Measurements from ENCODE around the gene KIF3B. TPM values are rescaled to one million over a fixed set of nuclear protein-coding genes. Genes with fewer than 3 reads are reported as not detected.
A peak's percentile ranks its signal among the peaks of the same experiment; 100 is the strongest.

Gene KIF3B
- total RNA-seq, 4 donors from 2014 or later, result 21.4 to 29.0 (median 24.4) TPM

DNA sequence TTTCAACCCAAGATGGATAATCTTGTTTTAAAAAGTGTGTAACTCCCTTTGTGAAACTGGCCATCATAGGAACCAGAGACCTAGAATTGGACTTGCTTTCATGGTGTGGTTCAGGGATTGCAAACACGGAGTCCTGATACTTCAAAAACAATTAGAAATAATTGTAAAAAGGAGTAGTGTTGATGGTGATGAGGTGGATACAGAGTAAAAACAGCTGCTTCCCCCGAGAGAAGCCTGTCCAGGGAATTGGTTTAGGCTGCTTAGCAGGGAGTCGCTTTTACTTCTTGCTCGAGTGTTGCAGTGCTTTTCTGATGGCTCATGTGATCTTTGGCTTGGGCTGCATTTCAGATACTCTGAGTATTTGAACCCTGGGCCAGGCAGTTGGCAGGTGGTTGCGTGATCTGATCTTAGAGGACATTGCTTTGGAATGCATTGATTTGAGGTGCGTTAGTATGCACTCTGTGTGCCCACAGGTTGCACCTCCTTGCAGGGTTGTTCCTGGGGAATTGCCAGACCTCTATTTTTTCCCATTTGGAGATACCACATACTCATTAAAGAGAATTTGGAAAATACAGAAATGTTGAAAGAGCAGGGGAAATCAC lies 19.5 kb downstream of the KIF3B start:
- WGBS, 2 donors (ENCODE audit: low coverage in 1 of 2), result 26 to 39% methylated on average over 4 to 5 of the region's 6 CpGs
- no peak for ATAC-seq
- Histone ChIP-seq H3K4me1 (peaks cover 0 to 17% (median 0%) of the 10 kb centered on the region in 3 donors), H3K36me3 (no peaks in the 10 kb centered on the region), H3K4me3 (no peak overlapping the region), H3K27ac (peak overlapping the region in 1 of 4 donors; percentile 10), H3K27me3 (no peaks in the 10 kb centered on the region), H3K9me3 (no peaks in the 10 kb centered on the region)
- TF ChIP-seq, protein P1, sequence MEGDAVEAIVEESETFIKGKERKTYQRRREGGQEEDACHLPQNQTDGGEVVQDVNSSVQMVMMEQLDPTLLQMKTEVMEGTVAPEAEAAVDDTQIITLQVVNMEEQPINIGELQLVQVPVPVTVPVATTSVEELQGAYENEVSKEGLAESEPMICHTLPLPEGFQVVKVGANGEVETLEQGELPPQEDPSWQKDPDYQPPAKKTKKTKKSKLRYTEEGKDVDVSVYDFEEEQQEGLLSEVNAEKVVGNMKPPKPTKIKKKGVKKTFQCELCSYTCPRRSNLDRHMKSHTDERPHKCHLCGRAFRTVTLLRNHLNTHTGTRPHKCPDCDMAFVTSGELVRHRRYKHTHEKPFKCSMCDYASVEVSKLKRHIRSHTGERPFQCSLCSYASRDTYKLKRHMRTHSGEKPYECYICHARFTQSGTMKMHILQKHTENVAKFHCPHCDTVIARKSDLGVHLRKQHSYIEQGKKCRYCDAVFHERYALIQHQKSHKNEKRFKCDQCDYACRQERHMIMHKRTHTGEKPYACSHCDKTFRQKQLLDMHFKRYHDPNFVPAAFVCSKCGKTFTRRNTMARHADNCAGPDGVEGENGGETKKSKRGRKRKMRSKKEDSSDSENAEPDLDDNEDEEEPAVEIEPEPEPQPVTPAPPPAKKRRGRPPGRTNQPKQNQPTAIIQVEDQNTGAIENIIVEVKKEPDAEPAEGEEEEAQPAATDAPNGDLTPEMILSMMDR (IDR thresholded peaks at IDR 0.05), result no peak
- TF ChIP-seq EP300 (IDR thresholded peaks at IDR 0.05), result no peak
- TF ChIP-seq POLR2A (IDR thresholded peaks at IDR 0.05), result no peak
- TF ChIP-seq POLR2AphosphoS5 (IDR thresholded peaks at IDR 0.05), result no peak

DNA sequence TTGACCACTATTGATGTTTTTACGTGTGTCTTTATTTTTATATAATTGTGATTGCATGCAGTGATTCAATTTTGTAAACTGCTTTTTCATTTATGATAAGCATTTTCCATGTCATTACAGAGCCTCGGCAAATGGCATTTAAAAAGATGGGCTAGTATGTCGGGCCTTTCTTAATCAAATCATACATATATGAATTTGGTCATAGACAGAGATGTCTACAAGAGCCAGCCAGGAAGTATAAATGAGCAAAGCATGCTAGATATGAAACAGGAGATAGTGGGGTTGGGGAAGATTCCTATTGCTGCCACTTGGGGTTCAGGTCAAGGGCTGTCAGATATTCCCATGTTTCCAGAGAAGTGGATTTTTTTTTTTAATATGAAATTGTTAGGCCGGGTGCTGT lies 20.0 kb downstream of the KIF3B start:
- 67 to 97% methylated on average over 4 of the region's 4 CpGs for WGBS, 2 donors (ENCODE audit: low coverage in 1 of 2)
- no peak for ATAC-seq
- Histone ChIP-seq H3K9me3 (no peaks in the 10 kb centered on the region), H3K27me3 (no peaks in the 10 kb centered on the region), H3K4me1 (peaks cover 0 to 23% (median 0%) of the 10 kb centered on the region in 3 donors), H3K4me3 (no peak overlapping the region), H3K27ac (peak overlapping the region in 1 of 4 donors; percentile 10), H3K36me3 (no peaks in the 10 kb centered on the region)
- TF ChIP-seq POLR2AphosphoS5 (IDR thresholded peaks at IDR 0.05) (no peak), EP300 (IDR thresholded peaks at IDR 0.05) (no peak), POLR2A (IDR thresholded peaks at IDR 0.05) (no peak)
- TF ChIP-seq, protein P1 (IDR thresholded peaks at IDR 0.05), result no peak

DNA sequence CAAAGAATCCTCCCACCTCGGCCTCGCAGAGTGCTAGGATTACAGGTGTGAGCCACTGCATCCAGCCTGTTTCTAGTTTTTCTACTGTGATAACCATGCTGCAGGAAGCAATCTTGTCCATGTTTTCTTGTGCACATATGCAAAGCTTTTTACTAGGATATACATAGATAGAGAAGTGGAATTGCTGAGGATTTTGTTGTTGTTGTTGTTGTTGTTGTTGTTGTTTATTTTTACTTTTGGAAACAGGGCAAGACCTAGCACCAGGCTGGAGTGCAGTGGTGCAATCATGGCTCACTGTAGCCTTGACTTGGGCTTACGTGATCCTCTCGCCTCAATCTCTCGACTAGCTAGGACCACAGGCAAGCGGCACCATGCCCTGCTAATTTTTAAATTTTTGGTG lies 23.2 kb downstream of the KIF3B start:
- TF ChIP-seq POLR2AphosphoS5 (IDR thresholded peaks at IDR 0.05) (no peak), POLR2A (IDR thresholded peaks at IDR 0.05) (no peak), EP300 (IDR thresholded peaks at IDR 0.05) (no peak)
- TF ChIP-seq, protein P1 (IDR thresholded peaks at IDR 0.05), result no peak
- Histone ChIP-seq H3K4me3 (no peak overlapping the region), H3K4me1 (peaks cover 0 to 26% (median 0%) of the 10 kb centered on the region in 3 donors), H3K9me3 (no peaks in the 10 kb centered on the region), H3K36me3 (no peaks in the 10 kb centered on the region), H3K27me3 (no peaks in the 10 kb centered on the region), H3K27ac (no peak overlapping the region)
- no peak for ATAC-seq
- 93 to 100% methylated on average over 2 to 4 of the region's 6 CpGs for WGBS, 2 donors (ENCODE audit: low coverage in 1 of 2)

DNA sequence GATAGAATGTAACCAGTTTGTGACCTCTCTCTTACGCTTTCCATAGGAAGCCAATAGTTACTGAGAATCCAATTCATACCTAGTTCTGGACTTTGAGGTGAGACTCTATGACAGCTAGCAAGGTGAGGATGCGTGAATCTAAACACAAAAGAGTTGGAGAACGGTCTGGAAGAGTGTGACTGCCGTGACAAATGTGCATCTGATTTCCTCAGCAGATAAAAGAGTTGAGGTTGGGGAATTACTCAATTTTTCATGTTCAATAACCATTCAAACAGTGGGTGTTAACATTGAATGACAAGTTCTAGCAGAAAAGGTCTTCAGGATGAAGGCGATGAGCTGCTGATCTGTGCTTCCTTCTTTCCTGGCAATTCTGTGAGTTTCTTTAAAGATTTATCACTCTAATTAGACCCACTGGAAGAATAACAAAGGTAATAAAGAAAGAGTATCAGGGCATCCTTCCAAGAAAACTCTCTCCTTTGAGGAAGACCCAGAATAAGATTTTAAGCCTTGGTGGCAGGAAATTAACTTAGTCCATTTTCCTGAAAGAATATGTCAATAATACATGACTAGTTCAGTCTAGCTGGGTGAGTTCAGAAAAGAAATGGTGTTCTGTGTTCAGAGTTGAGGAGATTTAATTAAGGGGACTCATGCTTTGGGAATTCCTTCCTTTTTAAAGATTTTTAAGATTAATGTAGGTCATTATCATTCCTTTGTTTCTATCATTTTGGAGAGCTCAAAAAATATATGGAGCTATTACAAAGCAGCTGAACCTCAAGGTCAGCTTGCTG lies 24.5 kb downstream of the KIF3B start:
- Histone ChIP-seq H3K4me1 (peaks cover 0 to 16% (median 0%) of the 10 kb centered on the region in 3 donors), H3K27me3 (no peaks in the 10 kb centered on the region), H3K36me3 (no peaks in the 10 kb centered on the region), H3K4me3 (no peak overlapping the region), H3K27ac (no peak overlapping the region), H3K9me3 (no peaks in the 10 kb centered on the region)
- 79 to 88% methylated on average over 4 of the region's 5 CpGs for WGBS, 2 donors (ENCODE audit: low coverage in 1 of 2)
- ATAC-seq, result no peak
- TF ChIP-seq POLR2AphosphoS5 (IDR thresholded peaks at IDR 0.05), result no peak
- TF ChIP-seq, protein P1 (IDR thresholded peaks at IDR 0.05), result no peak
- TF ChIP-seq POLR2A (IDR thresholded peaks at IDR 0.05), result no peak
- no peak for TF ChIP-seq EP300 (IDR thresholded peaks at IDR 0.05)
